ENCODE results near the gene NAV3. TPM values are rescaled to one million over a fixed set of nuclear protein-coding genes. Genes with fewer than 3 reads are reported as not detected.

Gene NAV3
- total and polyA plus RNA-seq, 12 donors = 5.0 to 53.4 (median 25.9) TPM

DNA sequence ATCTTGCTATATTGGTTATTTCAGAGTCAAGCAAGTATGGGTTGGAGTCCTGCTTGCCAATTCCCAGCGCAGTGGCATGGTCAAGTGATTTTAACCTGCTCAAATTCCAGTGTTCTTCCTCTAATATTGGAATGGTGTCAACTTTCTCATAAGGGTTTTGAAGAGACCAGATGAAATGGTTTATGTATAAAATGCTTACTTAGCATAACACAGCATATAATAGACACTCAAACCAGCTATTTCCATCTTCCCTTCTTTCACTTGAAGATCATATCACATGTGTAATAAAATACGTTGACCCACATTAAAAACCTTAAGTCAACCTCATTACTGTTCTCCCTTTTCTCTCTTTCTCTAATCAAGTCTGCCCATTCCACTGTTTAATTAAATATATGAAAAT lies 144.0 kb downstream of the NAV3 start:
- Histone ChIP-seq H3K4me1 (replicated peaks in 1 of 2) (no peaks in the 10 kb centered on the region), H3K9me3 (replicated peaks in 1 of 3) (peaks cover 0 to 4% (median 0%) of the 10 kb centered on the region in 3 donors), H3K36me3 (replicated peaks in 1 of 2) (no peaks in the 10 kb centered on the region), H3K27ac (no peak overlapping the region), H3K27me3 (no peaks in the 10 kb centered on the region), H3K4me3 (no peak overlapping the region)
- DNase-seq = no peak
- no peak for TF ChIP-seq POLR2A (IDR thresholded peaks at IDR 0.05)
- TF ChIP-seq, protein P1, sequence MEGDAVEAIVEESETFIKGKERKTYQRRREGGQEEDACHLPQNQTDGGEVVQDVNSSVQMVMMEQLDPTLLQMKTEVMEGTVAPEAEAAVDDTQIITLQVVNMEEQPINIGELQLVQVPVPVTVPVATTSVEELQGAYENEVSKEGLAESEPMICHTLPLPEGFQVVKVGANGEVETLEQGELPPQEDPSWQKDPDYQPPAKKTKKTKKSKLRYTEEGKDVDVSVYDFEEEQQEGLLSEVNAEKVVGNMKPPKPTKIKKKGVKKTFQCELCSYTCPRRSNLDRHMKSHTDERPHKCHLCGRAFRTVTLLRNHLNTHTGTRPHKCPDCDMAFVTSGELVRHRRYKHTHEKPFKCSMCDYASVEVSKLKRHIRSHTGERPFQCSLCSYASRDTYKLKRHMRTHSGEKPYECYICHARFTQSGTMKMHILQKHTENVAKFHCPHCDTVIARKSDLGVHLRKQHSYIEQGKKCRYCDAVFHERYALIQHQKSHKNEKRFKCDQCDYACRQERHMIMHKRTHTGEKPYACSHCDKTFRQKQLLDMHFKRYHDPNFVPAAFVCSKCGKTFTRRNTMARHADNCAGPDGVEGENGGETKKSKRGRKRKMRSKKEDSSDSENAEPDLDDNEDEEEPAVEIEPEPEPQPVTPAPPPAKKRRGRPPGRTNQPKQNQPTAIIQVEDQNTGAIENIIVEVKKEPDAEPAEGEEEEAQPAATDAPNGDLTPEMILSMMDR (IDR thresholded peaks at IDR 0.05) = no peak
- WGBS, 4 donors = 91 to 96% (median 94%) methylated on average over 2 of the region's 2 CpGs
- intact Hi-C loops (cut with DNase I) = no loop called here

DNA sequence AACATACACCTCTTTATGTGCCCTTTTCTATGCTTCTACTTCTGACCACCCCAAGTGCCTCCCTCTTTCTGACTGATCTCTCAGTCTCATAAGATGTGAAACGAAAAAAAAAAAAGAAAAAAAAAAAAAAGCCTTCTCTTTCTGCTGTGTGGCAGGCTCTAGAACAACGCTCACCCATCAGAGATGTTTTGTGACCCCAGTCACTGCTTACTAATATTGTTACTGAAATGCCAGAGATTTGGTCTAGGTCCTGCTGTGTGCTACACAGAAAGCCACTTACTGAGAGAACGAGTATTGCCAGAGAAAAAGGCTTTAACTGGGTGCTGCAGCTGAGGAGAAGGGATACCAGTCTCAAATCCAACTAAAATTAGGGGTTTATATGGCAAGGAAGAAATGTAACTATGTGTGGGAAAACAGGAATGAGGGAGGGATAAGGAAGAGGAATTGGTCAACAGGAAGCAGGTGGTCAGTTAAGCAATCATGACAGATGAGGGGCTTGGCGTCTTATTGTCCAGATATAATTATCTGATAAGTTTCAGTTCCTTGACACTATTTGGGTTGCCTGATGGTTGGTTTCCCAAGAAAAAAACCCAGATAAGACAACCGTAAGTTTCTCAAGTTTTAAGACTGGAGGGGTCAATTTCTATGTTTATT lies 149.0 kb downstream of the NAV3 start:
- Histone ChIP-seq H3K4me3 (no peak overlapping the region), H3K4me1 (replicated peaks in 1 of 2) (no peaks in the 10 kb centered on the region), H3K27me3 (no peaks in the 10 kb centered on the region), H3K27ac (no peak overlapping the region), H3K36me3 (replicated peaks in 1 of 2) (no peaks in the 10 kb centered on the region), H3K9me3 (replicated peaks in 1 of 3) (no peaks in the 10 kb centered on the region)
- 70 to 80% (median 74%) methylated on average over 5 of the region's 5 CpGs for WGBS, 4 donors
- intact Hi-C loops (cut with DNase I) = no loop called here
- no peak for DNase-seq
- no peak for TF ChIP-seq POLR2A (IDR thresholded peaks at IDR 0.05)
- TF ChIP-seq, protein P1 (IDR thresholded peaks at IDR 0.05) = no peak

DNA sequence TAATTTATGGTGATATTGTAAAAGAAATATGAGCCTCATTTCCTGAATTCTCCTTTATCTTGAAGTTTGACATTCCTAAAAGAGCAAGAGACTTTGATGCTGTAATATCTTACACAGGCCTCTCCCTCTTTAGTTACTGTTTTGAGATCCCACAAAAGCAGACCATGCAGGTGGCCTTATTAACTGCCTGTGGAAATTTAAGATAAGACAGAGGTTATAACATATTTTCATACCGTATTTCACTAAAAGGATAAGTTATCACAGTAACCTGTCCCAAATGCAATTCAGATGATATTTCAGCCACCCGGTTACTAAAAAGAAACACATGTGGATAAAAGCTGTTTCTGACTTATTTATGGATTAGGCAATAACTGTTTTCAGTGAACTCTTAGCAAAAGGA lies 150.1 kb downstream of the NAV3 start:
- WGBS, 4 donors = 52 to 74% (median 67%) methylated on average over 2 of the region's 2 CpGs
- TF ChIP-seq POLR2A (IDR thresholded peaks at IDR 0.05) = no peak
- TF ChIP-seq, protein P1 (IDR thresholded peaks at IDR 0.05) = no peak
- no peak overlapping the region for H3K27ac ChIP-seq
- H3K27me3 ChIP-seq = no peaks in the 10 kb centered on the region
- H3K9me3 ChIP-seq (replicated peaks in 1 of 3) = no peaks in the 10 kb centered on the region
- H3K4me3 ChIP-seq = no peak overlapping the region
- intact Hi-C loops (cut with DNase I) = no loop called here
- no peaks in the 10 kb centered on the region for H3K36me3 ChIP-seq (replicated peaks in 1 of 2)
- no peak for DNase-seq
- no peaks in the 10 kb centered on the region for H3K4me1 ChIP-seq (replicated peaks in 1 of 2)

DNA sequence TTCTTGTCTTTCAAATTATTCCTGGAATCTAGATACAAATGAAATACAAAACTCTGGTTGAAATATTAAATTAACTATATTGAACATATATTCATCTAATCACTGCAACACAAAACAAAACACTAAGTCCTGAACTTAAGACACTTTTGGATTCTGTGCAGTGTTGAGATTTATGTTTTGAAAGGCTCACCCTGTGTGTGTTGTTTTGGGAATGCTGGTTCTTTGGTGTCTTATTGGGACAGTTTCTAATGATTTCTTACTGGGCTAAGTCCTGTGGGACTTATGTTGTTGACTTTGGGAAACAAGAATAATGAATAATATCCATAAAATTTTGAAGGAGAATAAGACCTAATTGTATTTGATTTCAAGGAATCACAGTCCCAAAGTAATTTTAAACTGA lies 153.2 kb downstream of the NAV3 start:
- no peak for TF ChIP-seq POLR2A (IDR thresholded peaks at IDR 0.05)
- TF ChIP-seq, protein P1 (IDR thresholded peaks at IDR 0.05) = no peak
- intact Hi-C loops (cut with DNase I) = no loop called here

More for the DNA sequence above, 153.2 kb downstream of the NAV3 start:
- no peak overlapping the region for H3K4me3 ChIP-seq
- H3K9me3 ChIP-seq (replicated peaks in 1 of 3) = no peaks in the 10 kb centered on the region
- no peaks in the 10 kb centered on the region for H3K4me1 ChIP-seq (replicated peaks in 1 of 2)
- no peaks in the 10 kb centered on the region for H3K27me3 ChIP-seq
- H3K36me3 ChIP-seq (replicated peaks in 1 of 2) = no peaks in the 10 kb centered on the region
- H3K27ac ChIP-seq = no peak overlapping the region
- no peak for DNase-seq
